Urothelium cell line (cell line): ENCODE measurements around the gene JPT1.

Experiments
- DNase-seq: peaks from one replicate; pipeline ENCODE4 v3.0.0; 2011; ENCODE audit warnings: low spot score, mixed read lengths
- FAIRE-seq: peaks from 2 replicates; lab custom pipeline; 2011; peaks lifted over from hg19 to GRCh38; lab: Jason Lieb, UNC

JPT1 gene

DNA sequence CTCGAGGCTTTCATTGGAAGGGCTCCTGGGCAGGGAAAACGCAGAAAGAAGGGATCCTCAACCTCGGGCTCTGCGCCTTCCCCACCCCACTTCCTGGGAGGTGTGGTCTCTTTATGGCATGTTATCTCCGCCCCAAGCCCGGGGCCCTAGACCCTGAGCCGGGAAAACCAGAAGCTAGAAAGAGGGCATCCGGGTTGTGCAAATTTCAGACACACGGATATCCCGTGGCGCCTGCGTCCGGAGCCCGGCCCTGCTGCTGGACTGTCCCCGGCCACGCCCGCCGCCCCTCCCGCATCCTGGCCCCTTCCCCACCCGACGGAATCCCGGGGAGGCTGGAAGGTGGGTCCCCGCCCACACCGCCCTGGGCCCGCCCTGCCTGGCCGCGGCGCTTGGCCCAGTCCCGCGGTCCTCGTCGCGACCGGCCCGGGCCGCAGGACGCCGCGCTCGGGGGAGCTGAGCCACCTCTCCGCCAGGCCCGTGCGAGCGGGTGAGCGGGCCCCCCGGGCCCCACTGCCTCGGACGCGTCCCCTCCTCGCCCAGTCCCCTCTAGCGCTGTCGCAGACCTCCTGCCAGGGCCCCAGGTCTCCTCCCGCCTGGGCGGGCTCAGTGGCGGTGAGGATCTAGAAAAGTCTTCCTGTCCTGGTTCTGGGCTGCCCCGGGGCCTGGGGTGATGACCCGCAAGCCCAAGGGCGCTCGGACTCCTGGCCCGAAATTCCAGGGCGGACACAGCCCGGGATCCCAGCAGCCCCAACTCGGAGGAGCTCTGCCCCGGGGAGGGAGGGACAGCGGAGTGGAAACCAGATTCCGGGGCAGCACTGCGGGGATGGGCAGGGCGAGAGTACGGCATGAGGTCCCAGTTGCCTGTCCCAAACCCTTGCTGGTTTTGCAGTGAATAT lies 66.5 kb downstream of the JPT1 start, which contains the start of gene SLC16A5:
TSS of gene SLC16A5 (plus strand) at position 397 of the 896 bp plus-strand sequence. CDS start 5,683 bp downstream, outside the sequence.
- DNase-seq (no peak), FAIRE-seq (no peak)

DNA sequence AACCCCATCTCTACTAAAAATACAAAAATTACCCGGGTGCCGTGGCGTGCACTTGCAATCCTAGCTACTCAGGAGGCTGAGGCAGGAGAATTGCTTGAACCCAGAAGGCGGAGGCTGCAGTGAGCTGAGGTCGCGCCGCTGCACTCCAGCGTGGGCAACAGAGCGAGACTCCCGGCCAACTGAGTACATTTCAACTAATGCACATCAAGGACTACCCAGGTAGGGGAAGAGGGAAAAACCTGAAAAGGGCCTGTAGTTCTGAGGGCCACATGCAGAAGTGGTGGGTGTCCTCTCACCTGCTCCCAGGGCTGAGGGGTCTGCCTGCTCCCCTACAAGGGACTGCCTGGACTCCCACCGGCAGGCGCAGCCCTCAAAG lies 67.1 kb downstream of the JPT1 start:
- no peak for FAIRE-seq
- DNase-seq = no peak

DNA sequence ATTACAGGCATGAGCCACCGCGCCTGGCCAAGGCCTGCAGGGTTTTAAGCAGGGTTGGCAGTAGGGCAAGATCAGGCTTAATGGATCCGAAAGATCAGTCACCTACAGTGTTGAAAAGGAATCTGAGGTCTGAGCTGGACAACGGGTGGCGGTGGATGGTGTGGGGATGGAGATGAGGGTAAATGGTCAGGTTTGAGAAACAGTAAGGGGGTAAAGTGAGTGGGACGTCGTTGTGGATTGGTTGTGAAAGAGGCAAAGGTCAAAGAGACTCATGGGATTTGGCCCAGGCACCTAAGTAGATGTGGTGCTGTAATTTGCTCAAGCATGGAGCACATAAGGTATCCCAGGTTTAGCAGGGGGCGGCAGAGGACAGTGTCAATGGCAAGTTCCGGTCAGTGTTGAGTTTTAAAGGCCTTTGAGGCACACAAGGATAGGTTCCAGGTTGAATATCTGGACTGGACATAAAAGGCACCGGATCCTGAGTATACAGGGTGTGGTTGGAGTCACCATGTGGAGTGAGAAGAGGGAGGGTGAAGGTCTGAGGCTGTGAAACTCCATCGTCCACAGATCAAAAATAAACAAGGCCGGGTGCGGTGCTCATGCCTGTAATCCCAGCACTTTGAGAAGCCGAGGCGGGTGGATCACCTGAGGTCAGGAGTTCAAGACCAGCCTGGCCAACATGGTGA lies 67.7 kb downstream of the JPT1 start:
- FAIRE-seq (no peak), DNase-seq (no peak)
